HepG2 (cell line): Measurements from ENCODE around the gene KCTD6. TPM values are rescaled to one million over a fixed set of nuclear protein-coding genes. Genes with fewer than 3 reads are reported as not detected.

Experiments used
- ARID4A ChIP-seq: sonication (generic); formaldehyde crosslinking; IDR thresholded peaks from 2 replicates; pipeline ENCODE4 v1.5.0; 2020; ENCODE audit warnings: mild to moderate bottlenecking, missing genetic modification reagents, borderline replicate concordance
- ATF5 ChIP-seq: sonication (generic); formaldehyde crosslinking; IDR thresholded peaks from 2 replicates; pipeline ENCODE4 v1.4.0; 2020; ENCODE audit warnings: mild to moderate bottlenecking, low read depth, missing genetic modification reagents
- HNRNPK ChIP-seq: fragments of 200-400 bp; formaldehyde crosslinking; IDR thresholded peaks from 2 replicates; pipeline ENCODE4 v1.6.1; 2018; ENCODE audit warnings: low read length, low read depth, moderate library complexity, mild to moderate bottlenecking; ENCODE audit not compliant: poor library complexity, severe bottlenecking
- MXD3 ChIP-seq: IDR thresholded peaks from 2 replicates; pipeline ENCODE4 v1.6.1; 2016; ENCODE audit warnings: mild to moderate bottlenecking, missing biosample characterization, missing genetic modification reagents
- MYNN ChIP-seq: sonication (generic); formaldehyde crosslinking; IDR thresholded peaks from 2 replicates; pipeline ENCODE4 v1.4.0; 2020; ENCODE audit warnings: mild to moderate bottlenecking, low read depth, missing genetic modification reagents
- RORA ChIP-seq: sonication (generic); formaldehyde crosslinking; IDR thresholded peaks from 2 replicates; pipeline ENCODE4 v1.5.0; 2020; ENCODE audit warnings: mild to moderate bottlenecking, missing genetic modification reagents, moderate library complexity
- SALL1 ChIP-seq: sonication (generic); formaldehyde crosslinking; IDR thresholded peaks from 2 replicates; pipeline ENCODE4 v1.8.0; 2022; ENCODE audit warnings: mild to moderate bottlenecking, missing genetic modification reagents
- SMC3 ChIP-seq: IDR thresholded peaks from 2 replicates; pipeline ENCODE4 v1.6.1; 2011; ENCODE audit warnings: low read length, improper control_type of control experiment
- XRCC5 ChIP-seq: fragments of 200-400 bp; formaldehyde crosslinking; optimal IDR thresholded peaks from 2 replicates; pipeline ENCODE3; 2017; ENCODE audit warnings: mild to moderate bottlenecking, low read length
- ZNF281 ChIP-seq: sonication (generic); formaldehyde crosslinking; IDR thresholded peaks from 2 replicates; pipeline ENCODE4 v1.4.0; 2020; ENCODE audit warnings: missing genetic modification reagents, borderline replicate concordance
- ZNF615 ChIP-seq: sonication (generic); formaldehyde crosslinking; IDR thresholded peaks from 2 replicates; pipeline ENCODE4 v1.5.0; 2020; ENCODE audit warnings: mild to moderate bottlenecking, missing genetic modification reagents, borderline replicate concordance
- ZNF687 ChIP-seq: sonication (generic); formaldehyde crosslinking; IDR thresholded peaks from 2 replicates; pipeline ENCODE4 v1.5.1; 2020; ENCODE audit warnings: mild to moderate bottlenecking, missing genetic modification reagents, moderate library complexity
- polyA plus RNA-seq, 8 experiments: library from polyadenylated mRNA; depleted of rRNA in 3 of 8; stranded (reverse) in 7 of 8; unstranded in 1 of 8; fragments of >200 nt; fragmentation: Illumina TruSeq in 4 of 8; extraction: Trizol in 4 of 8; gene quantifications; 2 replicates each; pipeline versions ENCODE4 v1.2.1 to v1.2.3, GENCODE V29; 2011 to 2016; ENCODE audit warnings: low read depth in 4 of 8, missing spikeins in 1 of 8, mixed read lengths in 1 of 8; ENCODE audit not compliant: insufficient read depth in 1 of 8
- total RNA-seq, 5 experiments: library from RNA; depleted of rRNA; stranded (reverse); fragments of >200 nt; fragmentation: Illumina TruSeq; extraction: Trizol; gene quantifications; 2 replicates each; pipeline ENCODE4 v1.2.3, GENCODE V29; 2016; ENCODE audit warnings: low read depth in 1 of 5

KCTD6 gene
- total and polyA plus RNA-seq, 2 of the 13 experiments (the other 11 are each of a cell fraction or from before 2014, with no cell fraction given): 13.4 to 14.2 TPM

GRCh38 chr3:58529516-58530353 lies 37.8 kb downstream of the KCTD6 start (continued):
- TF ChIP-seq HNRNPK (no peak), MYNN (CRISPR knock-in tag) (no peak), ZNF687 (CRISPR knock-in tag) (peak; percentile 44), ARID4A (peak; percentile 26; the same call in 1 of the 2 replicates), XRCC5 (peak; percentile 48), MXD3 (CRISPR knock-in tag) (no peak), RORA (CRISPR knock-in tag) (no peak), ATF5 (CRISPR knock-in tag) (no peak), SALL1 (CRISPR knock-in tag) (peak; percentile 31; the same call in 1 of the 2 replicates), ZNF615 (CRISPR knock-in tag) (no peak), ZNF281 (CRISPR knock-in tag) (no peak), SMC3 (0 out of 2 replicates have a peak, but pooled peaks have one; percentile 28)
